HEK293T (cell line): ENCODE measurements around the gene CCDC183.

Source experiments
- ARNT ChIP-seq: fragments of 450-650 bp; IDR thresholded peaks from 2 replicates; pipeline ENCODE4 v1.6.1; 2017; ENCODE audit warnings: mild to moderate bottlenecking
- FOXK2 ChIP-seq: fragments of 450-650 bp; IDR thresholded peaks from 2 replicates; pipeline ENCODE4 v1.6.1; 2016; ENCODE audit warnings: mild to moderate bottlenecking
- FOXM1 ChIP-seq: fragments of 450-650 bp; IDR thresholded peaks from 2 replicates; pipeline ENCODE4 v1.6.1; 2017; ENCODE audit warnings: mild to moderate bottlenecking, borderline replicate concordance
- LEF1 ChIP-seq: fragments of 450-650 bp; IDR thresholded peaks from 2 replicates; pipeline ENCODE4 v1.6.1; 2017; ENCODE audit warnings: mild to moderate bottlenecking, borderline replicate concordance
- NFRKB ChIP-seq: fragments of 450-650 bp; IDR thresholded peaks from 2 replicates; pipeline ENCODE4 v1.6.1; 2016; ENCODE audit warnings: mild to moderate bottlenecking, moderate library complexity
- PKNOX1 ChIP-seq: fragments of 450-650 bp; IDR thresholded peaks from 2 replicates; pipeline ENCODE4 v1.6.1; 2016
- SP1 ChIP-seq: fragments of 450-650 bp; IDR thresholded peaks from 2 replicates; pipeline ENCODE4 v1.6.1; 2017
- SUZ12 ChIP-seq: fragments of 450-650 bp; IDR thresholded peaks from 2 replicates; pipeline ENCODE4 v1.6.1; 2016; ENCODE audit warnings: mild to moderate bottlenecking
- TARDBP ChIP-seq: fragments of 450-650 bp; IDR thresholded peaks from 2 replicates; pipeline ENCODE4 v1.6.1; 2016
- ZNF384 ChIP-seq: fragments of 450-650 bp; IDR thresholded peaks from 2 replicates; pipeline ENCODE4 v1.6.1; 2016

- TF ChIP-seq LEF1 (no peak), ARNT (no peak), FOXM1 (no peak), NFRKB (no peak), TARDBP (no peak), SP1 (no peak), SUZ12 (no peak), PKNOX1 (no peak), ZNF384 (no peak), FOXK2 (no peak)
Measured at GRCh38 chr9:136846376-136847087, 50.4 kb downstream of the CCDC183 start.
